Measurements from ENCODE around the gene EHBP1.
"Not testable (repeated sequence)": the region's sequence is repeated elsewhere in the genome, so short reads cannot be mapped to it uniquely, and the experiment has no call there.

Gene EHBP1

DNA sequence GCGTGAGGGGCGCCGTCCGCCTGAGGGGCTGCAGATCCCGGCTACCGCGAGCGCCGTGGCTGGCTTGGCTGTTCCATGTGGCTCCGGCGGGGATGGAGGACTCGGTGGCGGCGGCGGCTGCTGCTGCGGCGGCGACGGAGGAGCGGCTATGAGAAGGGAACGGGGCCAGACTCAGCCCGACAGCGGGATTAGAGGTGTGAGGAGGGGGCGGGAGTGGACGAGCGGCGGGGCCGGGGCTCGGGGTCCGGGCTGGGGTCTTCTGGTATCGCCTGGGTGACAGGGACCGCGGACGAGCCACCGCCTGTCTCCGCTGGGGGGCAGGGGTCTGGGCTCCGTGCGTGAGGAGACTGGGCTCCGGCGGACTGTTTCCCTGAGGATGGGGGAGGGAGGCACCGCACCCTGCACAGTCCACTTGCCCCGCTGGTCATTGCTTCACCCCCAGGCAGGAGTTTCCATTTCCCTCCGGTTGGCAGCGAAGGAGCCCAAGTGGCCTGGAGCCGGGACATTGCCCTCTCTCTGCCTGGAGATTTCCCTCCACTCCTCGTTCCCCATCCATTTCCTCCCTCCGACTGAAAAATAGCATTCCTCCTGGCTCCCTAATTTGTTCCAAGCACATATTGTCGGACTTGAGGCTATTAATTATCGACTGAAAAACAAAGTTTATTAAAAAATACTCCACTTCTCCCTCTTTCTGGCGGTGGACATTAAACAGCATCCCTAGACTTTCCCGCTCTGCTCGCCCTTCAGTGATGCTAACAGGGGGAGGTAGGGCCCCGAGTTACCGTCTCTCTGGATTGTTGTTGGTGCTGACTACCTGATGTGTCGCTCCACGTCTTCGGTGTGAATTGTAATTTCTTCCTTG is 577 bp downstream of the EHBP1 start:
- peak; percentile 4 to 5 for DNase-seq

DNA sequence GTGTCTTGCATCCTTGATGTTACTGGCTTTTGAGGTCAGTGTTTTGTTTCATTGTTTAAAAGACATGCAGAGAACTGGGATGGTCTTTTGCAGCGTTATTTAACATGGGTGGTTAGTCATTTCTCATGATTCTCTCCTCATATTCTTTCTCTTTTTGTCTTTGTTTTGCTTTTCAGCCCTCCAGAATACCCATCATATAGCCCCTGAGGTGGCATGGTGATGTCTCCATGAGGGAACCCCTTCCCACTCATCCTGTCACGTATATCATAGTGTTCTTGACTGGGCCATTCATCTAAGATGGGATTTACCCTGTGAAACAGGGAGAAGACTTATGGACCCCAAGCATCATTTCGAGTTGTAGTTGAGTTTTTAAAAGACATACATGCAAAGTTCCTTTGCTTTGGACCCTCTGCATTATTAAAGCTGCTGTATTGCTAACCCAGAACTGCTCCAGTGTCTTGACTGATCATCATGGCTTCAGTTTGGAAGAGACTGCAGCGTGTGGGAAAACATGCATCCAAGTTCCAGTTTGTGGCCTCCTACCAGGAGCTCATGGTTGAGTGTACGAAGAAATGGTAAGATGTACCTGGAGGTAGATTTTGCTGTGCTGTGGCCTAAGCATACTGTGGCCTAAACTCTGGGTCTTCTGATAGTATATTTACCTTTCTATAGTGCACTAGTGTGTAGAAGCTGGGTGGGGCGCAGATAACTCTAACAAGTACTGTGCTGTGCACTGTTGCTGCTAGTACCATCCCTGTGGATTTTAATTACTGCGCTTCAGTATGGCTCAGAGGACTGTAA is 1.4 kb downstream of the EHBP1 start:
- DNase-seq = no peak

- DNase-seq = no peak
These were observed 3.2 kb downstream of the EHBP1 start for GRCh38 chr2:62708751-62709150.

GRCh38 chr2:62711832-62712494 is 6.5 kb downstream of the EHBP1 start:
- DNase-seq = no peak

DNA sequence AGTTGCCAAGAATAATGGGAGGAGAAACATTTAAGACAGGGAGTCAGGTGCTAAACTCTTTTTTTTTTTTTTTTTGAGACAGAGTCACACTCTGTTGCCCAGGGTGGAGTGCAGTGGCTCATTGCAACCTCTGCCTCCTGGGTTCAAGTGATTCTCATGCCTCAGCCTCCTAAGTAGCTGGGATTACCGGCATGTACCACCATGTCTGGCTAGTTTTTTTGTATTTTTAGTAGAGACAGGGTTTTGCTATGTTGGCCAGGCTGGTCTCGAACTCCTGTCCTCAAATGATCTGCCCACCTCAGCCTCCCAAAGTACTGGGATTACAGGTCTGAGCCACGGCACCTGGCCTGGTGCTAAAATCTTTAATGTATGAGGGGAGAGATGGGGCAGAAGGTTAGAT is 7.7 kb downstream of the EHBP1 start:
- DNase-seq = not testable (repeated sequence)

DNA sequence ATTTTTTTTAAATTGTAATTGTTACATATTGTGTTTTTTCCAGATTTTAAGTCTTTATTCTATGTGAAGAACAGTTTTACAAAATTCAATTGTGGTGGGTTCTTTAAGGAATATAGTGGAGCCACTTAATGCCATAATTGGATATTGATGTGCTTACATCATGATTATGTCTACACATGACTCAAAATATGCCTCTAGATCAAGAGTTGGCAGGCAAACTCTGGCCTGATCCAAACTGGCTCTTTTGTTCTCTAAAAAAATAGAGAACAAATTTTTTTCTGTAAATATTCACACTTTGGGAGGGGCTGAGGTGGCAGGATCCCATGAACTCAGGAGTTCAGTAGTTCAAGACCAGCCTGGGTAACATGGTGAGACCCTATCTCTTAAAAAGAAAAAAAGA is 8.3 kb downstream of the EHBP1 start:
- no peak for DNase-seq

GRCh38 chr2:62716768-62717167 is 11.3 kb downstream of the EHBP1 start:
- DNase-seq = no peak

DNA sequence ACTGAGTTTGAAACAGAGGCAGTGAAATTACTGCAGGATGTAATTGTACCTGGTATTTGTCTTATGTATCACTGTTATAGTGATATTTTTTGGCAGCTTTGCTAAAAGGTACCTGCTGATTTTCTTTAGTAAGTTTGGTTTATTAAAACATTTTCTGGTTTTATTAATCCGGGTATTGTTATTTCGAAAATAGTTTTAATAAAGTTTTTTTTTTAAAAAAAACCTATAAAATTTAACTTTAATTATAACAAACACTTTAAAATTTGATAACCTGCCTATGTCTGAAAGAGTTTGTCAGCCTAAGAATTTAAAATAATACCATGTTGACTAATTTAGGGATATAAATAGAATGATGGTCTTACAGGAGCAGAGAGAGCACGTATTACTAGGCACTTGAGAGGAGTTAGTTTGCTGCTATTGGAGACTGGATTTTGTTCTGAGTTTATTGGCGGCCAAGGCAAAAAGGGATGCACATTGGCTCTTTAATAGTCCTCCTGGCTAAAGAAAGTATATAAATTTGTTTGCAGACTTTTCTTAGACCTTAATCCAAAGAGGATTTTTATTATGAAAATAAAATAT is 12.1 kb downstream of the EHBP1 start:
- DNase-seq = no peak

- DNase-seq = no peak
These were observed 12.8 kb downstream of the EHBP1 start for GRCh38 chr2:62718225-62718822.

DNA sequence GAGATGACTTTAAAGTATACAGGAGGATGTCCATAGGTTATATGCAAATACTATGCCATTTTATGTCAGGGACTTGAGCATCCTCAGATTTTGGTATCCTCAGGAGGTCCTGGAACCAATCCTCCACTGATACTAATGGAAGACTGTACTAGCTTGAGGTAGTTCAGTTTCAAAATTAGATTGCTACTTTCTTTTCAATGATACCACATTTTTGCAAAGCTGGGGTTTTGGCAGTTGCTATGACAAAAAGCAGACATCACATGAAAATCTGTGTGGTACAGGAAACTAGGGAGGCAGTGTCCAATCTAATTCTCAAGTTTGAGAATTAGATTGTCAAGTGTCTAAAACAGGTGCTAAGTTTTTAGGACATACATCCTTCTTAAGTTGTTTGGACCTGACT is 14.2 kb downstream of the EHBP1 start:
- DNase-seq = no peak

DNA sequence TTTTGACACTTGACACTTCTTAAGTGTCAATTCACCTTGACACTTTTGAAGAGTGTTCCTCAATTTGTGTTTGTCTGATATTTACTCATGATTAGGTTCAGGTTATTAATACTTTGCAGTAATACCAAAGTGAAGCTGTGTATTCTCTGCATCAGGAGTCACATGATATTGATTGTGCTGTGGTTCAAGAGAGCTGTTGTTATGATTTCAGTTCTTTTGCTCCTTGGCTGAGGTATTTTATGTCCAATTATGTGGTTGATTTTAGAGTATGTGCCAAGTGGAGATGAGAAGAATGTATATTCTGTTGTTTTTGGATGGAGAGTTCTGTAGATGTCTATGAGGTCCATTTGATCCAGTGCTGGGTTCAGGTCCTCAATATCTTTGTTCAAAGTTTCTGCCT is 17.2 kb downstream of the EHBP1 start:
- DNase-seq = no peak

DNA sequence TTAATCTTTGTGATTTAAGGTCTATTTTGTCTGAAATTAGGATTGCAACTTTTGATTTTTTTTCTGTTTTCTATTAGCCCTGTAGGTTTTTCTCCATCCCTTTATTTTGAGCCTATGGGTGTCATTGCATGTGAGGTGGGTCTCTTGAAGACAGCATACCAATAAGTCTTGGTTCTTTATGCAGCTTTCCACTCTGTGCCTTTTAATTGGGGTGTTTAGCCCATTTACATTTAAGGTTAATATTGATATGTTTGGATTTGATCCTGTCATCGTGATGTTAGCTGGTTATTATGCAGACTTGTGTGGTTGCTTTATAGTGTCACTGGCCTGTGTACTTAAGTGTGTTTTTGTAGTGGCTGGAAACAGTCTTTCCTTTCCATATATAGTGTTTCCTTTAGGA is 17.7 kb downstream of the EHBP1 start:
- no peak for DNase-seq

GRCh38 chr2:62724106-62724505 is 18.6 kb downstream of the EHBP1 start:
- no peak for DNase-seq

DNA sequence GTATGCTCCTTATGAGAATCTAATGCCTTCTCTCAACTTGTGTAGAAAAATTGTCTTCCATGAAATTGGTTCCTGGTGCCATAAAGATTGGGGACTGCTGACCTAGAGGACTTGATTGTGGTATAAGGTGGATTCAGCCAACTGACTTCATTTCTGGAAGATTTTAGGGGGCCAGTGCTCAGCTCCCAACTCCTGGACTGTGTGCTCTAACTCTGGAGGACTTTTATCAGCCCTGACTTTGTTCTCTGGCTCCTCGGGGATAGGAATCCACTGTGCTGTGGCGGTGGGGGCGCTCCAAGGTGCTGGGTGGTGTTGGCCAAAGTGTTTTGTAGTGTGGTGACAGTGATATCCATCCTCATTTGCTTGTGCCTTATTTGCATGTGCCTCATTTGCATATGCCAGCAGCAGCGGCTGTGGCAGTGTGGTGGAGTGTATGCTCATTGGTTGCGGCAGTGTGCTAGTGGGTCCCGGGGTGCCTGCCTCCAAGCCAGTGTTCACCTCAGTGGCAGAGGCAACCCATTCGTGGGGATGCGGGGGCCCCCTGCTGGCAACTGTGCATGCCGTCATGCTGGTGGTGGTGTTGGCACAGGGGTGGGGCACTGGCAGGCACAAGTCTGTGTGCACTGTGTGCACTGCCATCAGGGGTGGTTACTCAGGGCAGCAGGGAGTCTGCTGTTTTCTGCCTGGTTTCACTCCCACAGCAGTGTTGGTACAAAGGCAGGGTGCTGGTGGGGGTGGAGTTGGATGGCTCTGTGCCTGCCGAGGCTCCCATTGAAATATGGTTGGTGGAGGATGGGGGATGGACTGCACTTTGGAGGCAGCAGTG is 19.6 kb downstream of the EHBP1 start:
- DNase-seq = no peak

DNA sequence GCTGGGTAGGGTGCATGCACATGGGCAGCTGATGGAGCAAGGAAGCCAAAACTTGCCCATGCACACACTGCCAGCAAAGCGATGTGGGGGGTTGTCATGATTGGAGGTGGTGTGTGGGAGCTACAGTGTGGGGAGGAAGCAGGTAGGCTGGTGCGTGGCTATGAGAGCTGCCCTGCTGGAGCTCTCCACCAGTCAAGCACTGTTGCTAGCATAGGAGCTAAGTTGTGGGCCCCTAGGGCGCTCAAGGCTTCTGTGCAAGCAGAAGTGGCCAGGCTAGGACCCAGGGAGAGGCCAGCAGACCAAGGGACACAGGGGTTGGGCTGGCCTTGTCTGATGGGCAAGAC is 20.2 kb downstream of the EHBP1 start:
- no peak for DNase-seq

GRCh38 chr2:62727259-62727867 is 21.9 kb downstream of the EHBP1 start:
- no peak for DNase-seq

DNA sequence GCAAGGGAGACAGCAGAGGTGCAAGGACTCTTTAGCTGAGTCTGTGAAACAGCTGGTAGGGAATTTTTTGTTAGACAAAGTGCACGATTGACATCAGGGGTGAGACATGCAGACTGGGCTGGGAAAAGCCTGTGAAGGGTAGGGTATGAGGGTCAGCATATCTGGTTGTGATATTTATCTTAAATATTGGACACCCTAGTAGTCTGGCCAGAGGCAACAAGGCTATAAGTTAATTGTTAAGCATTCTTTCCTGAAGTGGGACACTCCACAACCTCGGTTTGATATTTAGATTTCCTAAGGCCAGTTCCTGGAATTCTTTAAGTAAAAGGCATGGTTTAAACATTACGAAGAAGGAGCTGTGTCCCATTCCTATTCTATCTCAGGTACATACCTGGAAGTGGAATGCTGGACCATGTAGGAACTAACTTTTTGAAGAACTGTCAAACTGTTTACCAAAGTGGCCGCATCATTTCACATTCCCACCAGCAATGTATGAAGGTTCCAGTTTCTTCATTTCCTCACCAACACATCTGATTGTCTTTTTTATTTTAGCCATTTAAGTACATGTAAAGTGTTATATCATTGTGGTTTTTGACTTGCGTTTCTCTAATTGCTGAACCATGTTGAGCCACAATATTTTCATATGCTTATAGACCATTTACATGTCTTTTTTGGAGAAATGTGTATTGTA is 22.5 kb downstream of the EHBP1 start:
- DNase-seq = no peak

GRCh38 chr2:62731275-62731674 is 25.8 kb downstream of the EHBP1 start:
- no peak for DNase-seq

GRCh38 chr2:62732262-62732777 is 26.8 kb downstream of the EHBP1 start:
- DNase-seq = no peak

DNA sequence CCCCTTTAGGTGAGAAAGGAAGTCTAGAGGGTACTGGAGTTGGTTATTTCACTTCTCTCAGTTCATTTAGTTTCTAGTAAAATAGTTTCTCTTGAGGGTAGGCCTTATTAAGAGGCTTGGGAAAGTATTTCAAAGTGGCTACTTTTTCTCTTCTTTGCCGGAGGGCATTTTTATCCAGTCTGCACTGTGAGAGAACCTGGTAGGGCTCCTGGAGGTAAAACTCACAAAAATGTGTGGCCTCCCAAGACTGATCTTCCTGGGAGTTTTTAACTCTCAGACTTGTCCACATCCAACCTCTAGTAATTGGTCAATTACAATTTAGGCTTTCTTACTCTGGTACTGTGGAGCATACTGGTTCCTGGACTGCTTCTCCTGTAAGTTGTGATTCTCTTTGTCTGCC is 28.0 kb downstream of the EHBP1 start:
- no peak for DNase-seq
